GM12874 (cell line): ENCODE data around the gene SDHC.

Source experiments
- TF ChIP-seq, protein P1 (sequence below): IDR thresholded peaks from 2 replicates; pipeline ENCODE4 v1.5.1; 2011; ENCODE audit warnings: low read depth, mild to moderate bottlenecking, control low read depth, low read length, moderate library complexity; ENCODE audit not compliant: insufficient read depth

Gene SDHC

DNA sequence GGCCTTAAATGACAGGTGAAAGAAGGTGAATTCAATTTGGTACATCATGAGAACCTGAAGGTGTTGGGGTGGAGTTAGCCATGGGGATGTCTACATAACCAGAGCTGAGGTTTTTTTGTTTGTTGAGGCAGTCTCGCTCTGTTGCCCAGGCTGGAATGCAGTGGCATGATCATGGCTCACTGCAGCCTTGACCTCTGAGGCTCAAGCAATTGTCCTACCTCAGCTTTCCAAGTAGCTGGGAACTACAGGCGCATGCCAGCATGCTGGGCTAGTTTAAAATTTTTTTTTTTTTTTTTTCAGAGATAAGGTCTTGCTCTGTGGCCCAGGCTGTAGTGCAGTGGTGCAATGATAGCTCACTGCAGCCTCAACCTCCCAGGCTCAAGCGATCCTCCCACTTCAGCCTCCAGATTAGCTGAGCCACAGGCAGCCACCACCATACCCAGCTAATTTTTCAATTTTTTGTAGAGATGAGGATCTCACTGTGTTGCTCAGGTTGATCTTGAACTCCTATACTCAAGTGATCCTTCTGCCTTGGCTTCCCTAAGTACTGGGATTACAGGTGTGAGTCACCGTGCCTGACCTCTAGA is 2.5 kb upstream of the SDHC start:
- TF ChIP-seq, protein P1, sequence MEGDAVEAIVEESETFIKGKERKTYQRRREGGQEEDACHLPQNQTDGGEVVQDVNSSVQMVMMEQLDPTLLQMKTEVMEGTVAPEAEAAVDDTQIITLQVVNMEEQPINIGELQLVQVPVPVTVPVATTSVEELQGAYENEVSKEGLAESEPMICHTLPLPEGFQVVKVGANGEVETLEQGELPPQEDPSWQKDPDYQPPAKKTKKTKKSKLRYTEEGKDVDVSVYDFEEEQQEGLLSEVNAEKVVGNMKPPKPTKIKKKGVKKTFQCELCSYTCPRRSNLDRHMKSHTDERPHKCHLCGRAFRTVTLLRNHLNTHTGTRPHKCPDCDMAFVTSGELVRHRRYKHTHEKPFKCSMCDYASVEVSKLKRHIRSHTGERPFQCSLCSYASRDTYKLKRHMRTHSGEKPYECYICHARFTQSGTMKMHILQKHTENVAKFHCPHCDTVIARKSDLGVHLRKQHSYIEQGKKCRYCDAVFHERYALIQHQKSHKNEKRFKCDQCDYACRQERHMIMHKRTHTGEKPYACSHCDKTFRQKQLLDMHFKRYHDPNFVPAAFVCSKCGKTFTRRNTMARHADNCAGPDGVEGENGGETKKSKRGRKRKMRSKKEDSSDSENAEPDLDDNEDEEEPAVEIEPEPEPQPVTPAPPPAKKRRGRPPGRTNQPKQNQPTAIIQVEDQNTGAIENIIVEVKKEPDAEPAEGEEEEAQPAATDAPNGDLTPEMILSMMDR, result no peak

DNA sequence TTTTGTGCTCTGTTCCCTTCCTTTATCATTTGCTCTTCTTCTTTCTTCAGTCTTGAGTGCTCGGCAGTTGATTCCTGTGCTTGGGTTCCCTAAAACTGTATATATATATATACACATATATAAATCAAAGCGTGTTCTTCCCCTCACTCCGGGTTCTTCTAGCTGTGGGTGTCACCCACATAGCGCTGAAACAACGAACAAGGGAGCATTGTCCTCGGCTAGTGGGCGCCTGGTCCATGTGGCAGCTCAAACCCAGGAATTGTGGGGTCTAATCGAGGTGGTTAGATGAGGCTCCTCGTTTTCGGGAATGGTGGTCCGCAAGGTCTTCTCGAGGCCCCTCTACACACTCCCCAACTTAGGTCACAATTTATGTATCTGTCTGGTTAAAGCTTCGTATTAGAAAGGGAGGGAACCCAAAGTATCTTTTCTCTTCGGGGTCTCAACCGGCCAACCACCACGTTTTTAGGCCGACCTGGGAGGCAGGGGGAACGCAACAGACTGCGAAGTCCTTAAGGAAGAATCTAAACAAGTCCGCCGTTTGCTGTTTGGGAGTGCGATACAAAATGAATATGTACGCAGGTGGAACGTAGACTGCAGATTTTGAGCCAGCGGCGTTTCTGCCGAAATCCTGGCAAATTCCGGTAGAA is 504 bp upstream of the SDHC start:
- TF ChIP-seq, protein P1, result no peak

GRCh38 chr1:161324020-161324419 is 9.8 kb downstream of the SDHC start:
- TF ChIP-seq, protein P1, result no peak

DNA sequence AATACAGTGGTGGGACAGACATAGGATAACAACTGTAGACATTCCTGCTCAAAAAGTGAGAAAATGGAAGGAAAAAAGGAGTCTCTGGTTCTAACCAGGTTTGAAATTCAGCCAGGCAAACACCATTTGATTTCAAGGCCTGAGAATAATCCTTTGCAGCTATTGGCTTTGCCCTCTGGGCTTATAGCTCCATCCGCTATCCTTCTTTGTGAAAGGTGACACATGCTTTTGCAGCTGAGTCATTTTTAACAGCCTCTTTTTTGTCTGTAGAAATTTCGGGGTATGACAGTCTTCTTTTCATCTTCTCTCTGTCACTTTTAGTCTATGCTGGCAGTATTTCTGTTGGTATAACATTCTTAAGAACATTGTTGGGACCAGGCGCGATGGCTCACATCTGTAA is 16.2 kb downstream of the SDHC start:
- TF ChIP-seq, protein P1, result no peak

DNA sequence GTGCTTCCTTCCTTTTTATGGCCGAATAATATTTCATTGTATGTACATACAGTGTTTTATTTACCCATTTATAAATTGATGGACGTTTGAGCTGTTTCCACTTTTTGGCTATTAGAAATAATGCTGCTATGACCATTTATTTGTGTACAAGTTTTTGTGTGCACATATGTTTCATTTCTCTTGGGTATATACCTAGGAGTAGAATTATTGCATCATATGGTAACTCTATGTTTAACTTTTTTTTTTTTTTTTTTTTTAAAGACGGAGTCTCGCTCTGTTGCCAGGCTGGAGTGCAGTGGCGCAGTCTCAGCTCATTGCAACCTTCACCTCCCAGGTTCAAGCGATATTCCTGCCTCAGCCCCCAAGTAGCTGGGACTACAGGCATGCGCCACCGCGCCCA is 19.0 kb downstream of the SDHC start:
- TF ChIP-seq, protein P1, result no peak

DNA sequence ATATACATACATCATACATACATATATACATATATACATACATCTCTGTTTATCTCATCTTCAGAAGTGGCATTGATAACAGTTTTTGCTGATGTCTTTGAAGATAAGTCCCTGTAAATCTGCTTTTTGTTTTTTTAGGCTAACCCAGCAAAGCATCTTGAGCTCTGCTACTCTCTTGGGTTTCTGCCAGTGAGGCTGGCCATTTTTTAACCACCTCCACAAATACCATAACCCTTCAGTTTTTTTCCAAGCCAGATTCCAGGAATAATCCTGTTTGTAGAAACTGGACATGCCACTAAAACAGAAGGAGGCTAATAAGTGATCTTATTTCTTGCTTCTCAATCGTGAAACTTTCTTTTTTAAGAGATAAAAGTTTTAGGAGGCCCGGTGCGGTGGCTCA is 21.6 kb downstream of the SDHC start:
- TF ChIP-seq, protein P1, result no peak

DNA sequence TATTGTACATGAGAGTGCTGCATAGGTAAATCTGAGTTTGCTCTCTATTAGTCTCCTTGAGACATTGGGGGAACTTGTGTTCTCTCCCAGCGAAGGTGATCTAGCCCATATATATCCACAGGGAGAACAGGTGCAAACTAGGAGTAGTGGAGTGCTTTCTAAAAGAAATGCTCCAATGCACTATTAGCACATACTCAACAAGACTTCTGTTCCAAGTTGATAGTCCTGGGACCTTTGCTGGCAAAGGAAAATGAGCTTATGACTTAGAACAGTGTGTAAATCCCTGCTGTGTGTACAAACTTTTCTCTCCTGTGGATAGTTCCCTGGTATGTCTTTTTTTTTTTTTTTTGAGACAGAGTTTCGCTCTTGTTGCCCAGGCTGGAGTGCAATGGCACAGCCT is 28.0 kb downstream of the SDHC start:
- TF ChIP-seq, protein P1, result no peak

DNA sequence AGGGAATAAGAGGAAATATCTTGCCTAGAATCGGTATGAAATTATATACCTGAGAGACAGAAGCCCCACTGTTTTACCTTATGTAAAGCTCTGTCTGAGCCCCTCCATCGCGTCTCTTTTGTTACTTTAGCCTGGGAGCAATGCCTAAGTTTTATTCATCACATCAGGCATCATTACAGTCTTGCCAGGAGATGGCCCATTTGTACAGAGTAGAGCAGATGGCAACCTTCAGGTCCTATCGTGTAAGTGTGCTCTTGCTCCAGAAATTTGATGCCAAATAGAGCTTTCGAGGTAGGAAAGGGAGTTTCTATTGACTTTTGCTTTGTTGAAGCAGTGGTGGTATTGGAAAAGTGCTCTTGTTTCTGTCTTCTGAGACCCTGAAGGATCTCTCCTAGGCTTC is 28.6 kb downstream of the SDHC start:
- TF ChIP-seq, protein P1, result no peak
